GM18498 (cell line): Measurements from ENCODE around the gene CUL3.
"Not testable (repeated sequence)": the region's sequence is repeated elsewhere in the genome, so short reads cannot be mapped to it uniquely, and the experiment has no call there.

Experiments used
- ATAC-seq: cut with Tn5 transposase; IDR thresholded peaks from one replicate; pipeline ENCODE4 v1.9.1; 2021; ENCODE audit warnings: mild to moderate bottlenecking, moderate library complexity; ENCODE audit not compliant: unreplicated experiment

CUL3 gene

GRCh38 chr2:224585211-224586088 is at the start of gene CUL3:
Gene CUL3, minus strand, starts transcription at chr2:224585363. Its CDS starts 354 bp downstream, at chr2:224585009.
- ATAC-seq: peak; percentile 77

DNA sequence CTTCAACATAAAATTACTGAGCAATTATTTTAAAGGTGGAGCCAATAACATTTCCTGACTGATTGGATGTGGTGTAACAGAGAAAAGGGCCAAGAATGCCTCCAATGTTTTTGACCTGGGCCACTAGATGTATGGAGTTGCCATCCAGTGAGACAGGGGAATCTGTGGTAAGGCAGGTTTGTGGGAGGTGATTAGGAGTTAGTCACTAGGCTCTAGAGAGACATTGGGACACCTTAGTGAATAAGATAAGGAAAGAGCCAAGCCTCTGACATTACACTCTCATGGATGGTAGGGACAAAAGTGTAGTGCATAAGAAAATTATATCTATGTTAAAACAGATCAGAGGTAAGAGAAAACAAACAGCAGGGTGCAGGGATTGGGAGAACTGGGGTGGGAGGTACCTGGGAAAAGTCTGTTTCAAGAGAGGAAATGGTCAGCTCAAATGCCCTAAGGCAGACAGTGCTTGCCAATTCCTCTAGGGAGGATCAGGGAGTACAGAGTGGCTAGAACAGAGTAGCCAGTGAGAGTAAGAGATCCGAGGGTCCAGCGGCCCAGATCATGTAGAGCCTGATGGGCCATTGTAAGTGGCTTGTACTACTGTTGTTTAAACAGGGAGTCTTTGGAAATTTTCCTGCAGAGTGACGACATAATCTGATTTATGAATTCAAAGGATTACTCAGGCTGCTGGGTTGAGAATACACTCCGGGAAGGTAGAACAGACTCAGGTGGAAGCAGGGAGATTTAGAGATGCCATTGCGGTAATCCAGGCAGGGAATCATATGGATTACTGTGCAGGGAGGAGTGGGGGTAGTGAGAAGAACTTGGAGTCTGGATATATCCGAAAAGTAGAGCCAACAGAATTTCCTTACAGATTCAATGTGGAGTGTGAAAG is 45.7 kb upstream of the CUL3 start:
- no peak for ATAC-seq

DNA sequence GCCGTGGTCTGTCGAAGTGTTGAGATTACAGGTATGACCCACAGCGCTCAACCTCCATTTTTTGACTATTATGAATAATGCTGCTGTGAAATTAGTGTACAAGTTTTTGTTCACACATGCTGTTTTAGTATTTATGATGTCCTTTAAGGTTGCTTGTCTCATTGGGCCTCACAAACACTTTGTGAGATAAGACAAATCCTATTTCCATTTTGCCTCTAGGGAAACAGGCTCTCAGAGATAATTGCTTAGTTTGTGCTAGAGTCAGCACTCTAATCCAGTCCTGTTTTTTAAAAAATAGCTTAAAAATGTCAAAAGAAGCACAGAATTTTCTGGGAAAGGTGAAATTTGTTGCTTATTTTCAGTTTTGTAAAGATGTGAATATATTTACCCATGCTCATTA is 43.3 kb upstream of the CUL3 start:
- ATAC-seq: no peak

- ATAC-seq: no peak
Measured at GRCh38 chr2:224626735-224627134, 41.6 kb upstream of the CUL3 start.

- no peak for ATAC-seq
Measured at GRCh38 chr2:224613543-224614286, 28.6 kb upstream of the CUL3 start.

DNA sequence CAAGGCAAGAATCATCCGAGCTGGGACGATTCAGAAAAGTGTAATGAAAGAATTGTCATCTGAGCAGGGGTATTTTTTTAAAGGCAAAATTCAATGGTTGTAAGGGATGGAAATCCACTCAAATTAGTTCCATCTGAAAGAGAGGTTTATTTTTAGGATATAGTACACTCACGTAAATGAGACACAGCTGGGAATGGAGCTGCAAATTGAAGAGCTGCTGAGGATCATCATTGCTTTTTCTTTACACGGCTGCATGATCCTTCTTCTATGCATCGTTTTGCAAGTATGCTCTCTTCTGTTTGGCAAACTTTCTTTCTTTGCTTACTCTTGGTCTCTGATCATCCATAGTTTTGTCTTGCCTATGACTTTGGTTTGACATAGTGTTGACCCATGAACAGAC is 27.4 kb upstream of the CUL3 start:
- no peak for ATAC-seq

DNA sequence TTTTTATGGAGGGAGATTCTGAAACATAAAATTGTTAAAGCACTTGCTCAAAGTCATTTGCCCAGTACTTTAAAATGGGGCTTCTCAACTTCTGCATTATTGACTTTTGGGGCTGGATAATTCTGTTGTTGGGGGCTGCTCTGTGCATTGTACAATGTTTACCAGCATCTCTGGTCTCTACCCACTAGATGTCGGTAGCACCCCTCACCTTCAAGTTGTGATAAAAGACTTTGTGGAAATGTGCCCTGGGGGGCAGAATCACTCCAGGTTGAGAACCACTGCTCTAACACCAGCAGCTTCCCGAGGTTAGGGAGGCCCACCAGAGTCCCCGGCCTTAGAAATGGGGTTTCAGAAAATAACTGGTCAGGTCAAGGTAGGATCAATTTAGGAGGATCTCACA is 26.8 kb upstream of the CUL3 start:
- ATAC-seq: no peak

DNA sequence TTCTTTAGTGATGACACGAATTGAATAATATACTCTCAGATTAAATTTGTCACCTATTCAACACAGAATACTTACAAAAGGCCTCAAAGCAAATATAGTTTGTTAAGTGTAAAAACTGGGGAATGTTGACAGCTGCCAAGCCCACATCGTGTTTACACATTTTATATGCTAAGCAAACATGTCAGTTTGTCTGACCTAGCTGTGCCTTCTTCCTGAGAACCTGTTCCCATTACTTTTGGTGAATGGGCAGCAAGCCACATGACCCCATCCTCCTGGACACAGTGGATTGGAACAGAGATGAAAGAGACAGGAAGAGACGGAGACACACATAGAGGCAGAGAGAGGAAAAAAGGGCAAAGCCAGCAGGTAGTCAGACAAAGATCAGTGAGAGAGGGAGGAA is 22.9 kb upstream of the CUL3 start:
- ATAC-seq: no peak

GRCh38 chr2:224603746-224604500 is 18.8 kb upstream of the CUL3 start:
- not testable (repeated sequence) for ATAC-seq

DNA sequence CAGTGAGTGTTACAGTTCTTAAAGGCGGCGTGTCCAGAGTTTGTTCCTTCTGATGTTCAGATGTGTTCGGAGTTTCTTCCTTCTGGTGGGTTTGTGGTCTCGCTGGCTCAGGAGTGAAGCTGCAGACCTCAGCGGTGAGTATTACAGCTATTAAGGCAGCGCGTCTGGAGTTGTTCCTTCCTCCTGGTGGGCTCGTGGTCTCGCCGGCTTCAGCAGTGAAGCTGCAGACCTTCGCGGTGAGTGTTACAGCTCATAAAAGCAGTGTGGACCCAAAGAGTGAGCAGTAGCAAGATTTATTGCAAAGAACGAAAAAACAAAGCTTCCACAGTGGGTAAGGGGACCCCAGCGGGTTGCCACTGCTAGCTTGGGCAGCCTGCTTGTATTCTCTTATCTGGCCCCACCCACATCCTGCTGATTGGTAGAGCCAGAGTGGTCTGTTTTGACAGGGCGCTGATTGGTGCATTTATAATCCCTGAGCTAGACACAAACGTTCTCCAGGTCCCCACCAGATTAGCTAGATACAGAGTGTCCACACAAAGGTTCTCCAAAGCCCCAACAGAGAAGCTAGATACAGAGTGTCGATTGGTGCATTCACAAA is 17.7 kb upstream of the CUL3 start:
- ATAC-seq: not testable (repeated sequence)

DNA sequence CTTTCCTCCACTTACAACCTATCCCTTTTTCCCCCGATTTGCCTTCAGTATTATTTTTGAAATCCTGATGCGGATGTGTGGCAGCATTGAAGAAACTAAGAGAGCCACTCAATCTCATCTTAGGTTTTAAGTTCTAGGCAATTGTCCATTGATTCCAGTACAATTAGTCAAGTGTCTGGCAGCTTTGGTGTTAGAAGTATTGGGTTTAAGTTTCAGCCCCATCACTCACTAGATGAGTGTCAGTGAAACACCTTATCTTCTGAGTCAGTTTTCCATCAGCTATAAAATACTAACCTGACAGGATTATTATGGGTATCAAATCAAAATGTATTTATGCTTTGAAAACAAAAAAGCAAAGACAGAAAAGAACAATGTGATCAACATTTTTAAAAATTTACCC is 16.8 kb upstream of the CUL3 start:
- ATAC-seq: no peak

DNA sequence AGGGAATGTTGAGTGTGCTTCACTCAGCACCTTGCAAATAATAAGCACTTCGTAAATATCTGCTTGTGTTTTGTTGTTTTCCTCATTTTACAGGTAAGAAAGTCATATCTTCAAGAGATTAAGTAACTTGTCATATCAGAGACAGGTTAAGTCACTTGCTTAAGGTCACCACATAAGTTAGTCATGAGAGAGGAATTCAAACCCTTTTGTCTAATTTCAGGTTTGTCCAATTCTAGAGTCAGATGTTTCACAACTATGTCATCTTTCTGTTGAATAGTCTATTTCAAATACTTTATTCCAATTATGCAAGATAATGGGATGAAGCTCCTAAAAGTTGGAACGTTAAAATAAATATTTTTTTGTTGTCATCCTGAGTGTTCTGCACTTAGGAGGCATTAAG is 13.5 kb upstream of the CUL3 start:
- no peak for ATAC-seq

DNA sequence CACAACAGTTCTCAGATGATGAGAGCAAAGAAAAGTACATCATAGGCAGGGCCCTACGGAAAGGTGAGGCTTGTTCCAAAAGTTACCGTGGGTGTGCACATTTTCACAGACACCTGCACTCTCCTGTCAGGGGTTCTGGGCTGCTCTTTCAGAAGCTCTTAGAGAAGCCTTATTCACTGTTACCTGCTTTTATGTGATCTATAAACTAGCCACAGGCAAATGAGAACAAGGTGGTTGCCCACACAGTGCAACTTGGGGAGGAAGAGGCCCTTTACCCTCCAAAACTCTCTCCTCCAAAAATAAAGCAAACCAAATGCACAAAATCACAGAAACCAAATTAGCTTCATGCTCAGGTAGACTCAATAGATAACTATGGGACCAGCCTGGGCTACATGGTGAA is 11.1 kb upstream of the CUL3 start:
- peak; percentile 74 for ATAC-seq

GRCh38 chr2:224595518-224595917 is 10.4 kb upstream of the CUL3 start:
- no peak for ATAC-seq

GRCh38 chr2:224594840-224595239 is 9.7 kb upstream of the CUL3 start:
- ATAC-seq: no peak

- ATAC-seq: no peak
Measured at GRCh38 chr2:224591220-224591619, 6.1 kb upstream of the CUL3 start.

DNA sequence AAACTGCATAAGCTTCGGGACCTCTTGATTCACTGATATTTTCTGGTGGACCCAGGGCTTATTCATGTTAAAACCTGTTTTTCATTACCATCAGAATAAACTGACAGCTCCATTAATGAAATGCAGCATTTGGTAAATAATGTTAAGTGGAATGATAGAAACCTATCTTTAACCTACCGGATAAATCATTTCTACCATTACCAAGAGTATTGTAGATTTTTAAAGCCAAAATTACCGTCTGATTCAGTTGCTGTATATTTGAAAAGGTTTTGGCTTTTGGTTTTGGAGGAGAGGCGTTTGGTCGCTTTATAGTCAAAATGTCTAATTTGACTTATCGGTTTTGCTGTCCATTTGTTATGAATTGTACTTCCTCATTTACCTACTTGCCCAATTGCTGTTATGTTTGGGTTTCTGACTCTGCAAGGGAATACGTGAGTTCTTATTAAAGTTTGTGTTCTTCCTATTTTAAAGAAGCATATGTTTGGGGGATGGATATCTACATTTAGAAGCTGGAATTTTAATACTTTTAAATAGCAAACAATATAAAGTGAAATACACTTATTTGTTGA is 1.0 kb upstream of the CUL3 start:
- no peak for ATAC-seq

GRCh38 chr2:224584785-224585210 is 365 bp downstream of the CUL3 start:
- peak; percentile 37 for ATAC-seq

- ATAC-seq: peak; percentile 3
Measured at GRCh38 chr2:224584111-224584784, 915 bp downstream of the CUL3 start.
